ENCODE results near the gene SFXN3.
A peak's percentile ranks its signal among the peaks of the same experiment; 100 is the strongest.

Gene SFXN3

GRCh38 chr10:101000127-101000914 lies 30.7 kb upstream of the SFXN3 start:
- no peak for DNase-seq (ENCODE audit: low spot score)

DNA sequence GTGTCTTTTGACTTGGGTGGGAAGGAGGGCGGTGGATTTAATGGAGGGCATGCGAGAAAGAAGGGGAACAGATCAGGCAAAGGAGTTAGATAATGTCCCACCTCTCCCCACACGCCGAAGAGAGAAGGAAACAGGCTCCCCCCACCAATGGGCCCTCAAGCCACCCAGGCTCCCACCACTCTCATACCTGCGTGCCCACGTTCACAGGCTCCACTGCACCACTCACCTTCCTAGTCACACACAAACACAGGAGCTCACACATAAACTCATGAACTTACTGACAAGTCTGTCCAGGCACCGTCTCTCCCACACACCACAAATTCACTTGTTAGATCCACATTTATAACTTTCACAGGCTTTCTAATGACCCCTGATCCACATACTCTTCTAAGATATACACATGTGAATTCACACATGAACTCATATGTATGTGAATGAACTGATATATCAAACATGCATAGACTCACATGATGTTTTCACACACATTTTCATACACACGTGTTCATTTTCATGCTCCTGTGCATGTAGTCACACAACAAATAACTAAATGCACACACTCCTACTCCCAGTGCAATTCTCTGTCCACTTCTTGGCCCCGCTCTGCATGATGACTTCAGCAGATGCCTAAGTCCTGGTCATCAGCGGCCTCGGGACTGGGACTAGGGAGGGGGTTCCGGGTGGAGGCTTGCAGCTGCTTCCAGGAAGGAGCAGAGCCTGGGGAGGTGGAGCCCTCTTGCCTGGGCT lies 29.9 kb upstream of the SFXN3 start:
- peak; percentile 93 for DNase-seq (ENCODE audit: low spot score)

- DNase-seq (ENCODE audit: low spot score) = no peak
Observed at GRCh38 chr10:101001659-101002035, 29.4 kb upstream of the SFXN3 start.

GRCh38 chr10:101002456-101002855 lies 28.6 kb upstream of the SFXN3 start:
- no peak for DNase-seq (ENCODE audit: low spot score)

DNA sequence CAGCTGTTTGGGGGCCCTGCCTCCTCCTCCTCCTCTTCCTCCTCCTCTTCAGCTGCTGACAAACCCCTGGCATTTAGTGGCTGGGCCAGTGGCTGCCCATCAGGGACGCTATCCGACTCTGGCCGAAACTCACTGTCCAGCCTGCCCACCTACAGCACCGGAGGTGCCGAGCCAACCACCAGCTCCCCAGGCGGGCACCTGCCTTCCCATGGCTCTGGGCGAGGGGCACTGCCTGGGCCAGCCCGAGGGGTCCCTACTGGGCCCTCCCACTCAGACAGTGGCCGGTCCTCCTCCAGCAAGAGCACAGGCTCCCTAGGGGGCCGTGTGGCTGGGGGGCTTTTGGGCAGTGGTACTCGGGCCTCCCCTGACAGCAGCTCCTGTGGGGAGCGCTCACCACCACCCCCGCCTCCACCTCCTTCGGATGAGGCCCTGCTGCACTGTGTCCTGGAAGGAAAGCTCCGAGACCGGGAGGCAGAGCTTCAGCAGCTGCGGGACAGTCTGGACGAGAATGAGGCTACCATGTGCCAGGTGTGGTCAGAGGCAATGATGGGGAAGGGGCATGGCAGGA lies 27.3 kb upstream of the SFXN3 start:
- DNase-seq (ENCODE audit: low spot score) = no peak

- no peak for DNase-seq (ENCODE audit: low spot score)
Observed at GRCh38 chr10:101005361-101005760, 25.7 kb upstream of the SFXN3 start.

- DNase-seq (ENCODE audit: low spot score) = no peak
Observed at GRCh38 chr10:101005869-101006567, 25.0 kb upstream of the SFXN3 start.

DNA sequence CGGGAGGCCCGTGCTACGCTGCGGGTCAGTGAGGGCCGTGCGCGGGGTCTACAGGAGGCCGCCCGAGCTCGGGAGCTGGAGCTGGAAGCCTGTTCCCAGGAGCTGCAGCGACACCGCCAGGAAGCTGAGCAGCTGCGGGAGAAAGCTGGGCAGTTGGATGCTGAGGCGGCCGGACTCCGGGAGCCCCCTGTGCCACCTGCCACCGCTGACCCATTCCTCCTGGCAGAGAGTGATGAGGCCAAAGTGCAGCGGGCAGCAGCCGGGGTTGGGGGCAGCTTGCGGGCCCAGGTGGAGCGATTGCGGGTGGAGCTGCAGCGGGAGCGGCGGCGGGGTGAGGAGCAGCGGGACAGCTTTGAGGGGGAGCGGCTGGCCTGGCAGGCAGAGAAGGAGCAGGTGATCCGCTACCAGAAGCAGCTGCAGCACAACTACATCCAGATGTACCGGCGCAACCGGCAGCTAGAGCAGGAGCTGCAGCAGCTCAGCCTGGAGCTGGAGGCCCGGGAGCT lies 24.4 kb upstream of the SFXN3 start:
- DNase-seq (ENCODE audit: low spot score) = no peak

DNA sequence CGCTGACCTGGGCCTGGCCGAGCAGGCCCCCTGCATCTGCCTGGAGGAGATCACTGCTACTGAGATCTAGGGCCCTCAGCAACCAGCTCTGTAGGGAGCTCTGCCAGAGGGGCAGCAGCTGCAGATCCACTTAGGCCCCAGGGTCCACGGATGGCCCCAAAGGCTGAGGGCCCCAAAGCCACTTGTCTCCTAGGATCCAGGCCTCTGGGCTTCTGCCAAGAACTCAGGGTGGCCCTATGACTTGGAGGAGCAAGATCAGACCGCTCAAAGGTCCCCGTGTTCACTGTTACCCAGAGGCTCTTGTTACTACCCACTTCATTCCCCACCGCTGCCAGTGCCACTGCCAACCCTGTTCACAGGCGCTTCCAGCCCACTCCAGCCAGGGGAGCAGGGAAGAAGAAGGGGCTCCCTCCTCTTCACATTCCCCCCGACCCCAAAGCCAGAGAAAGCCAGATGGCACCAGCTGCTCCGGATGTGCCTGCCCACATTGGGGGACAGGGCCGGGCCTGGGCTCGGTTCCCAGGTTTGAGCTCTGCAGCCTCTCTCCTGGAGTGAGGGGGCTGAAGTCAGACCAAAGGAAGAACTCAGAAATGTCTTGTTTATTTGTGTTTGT lies 23.8 kb upstream of the SFXN3 start:
- no peak for DNase-seq (ENCODE audit: low spot score)

DNA sequence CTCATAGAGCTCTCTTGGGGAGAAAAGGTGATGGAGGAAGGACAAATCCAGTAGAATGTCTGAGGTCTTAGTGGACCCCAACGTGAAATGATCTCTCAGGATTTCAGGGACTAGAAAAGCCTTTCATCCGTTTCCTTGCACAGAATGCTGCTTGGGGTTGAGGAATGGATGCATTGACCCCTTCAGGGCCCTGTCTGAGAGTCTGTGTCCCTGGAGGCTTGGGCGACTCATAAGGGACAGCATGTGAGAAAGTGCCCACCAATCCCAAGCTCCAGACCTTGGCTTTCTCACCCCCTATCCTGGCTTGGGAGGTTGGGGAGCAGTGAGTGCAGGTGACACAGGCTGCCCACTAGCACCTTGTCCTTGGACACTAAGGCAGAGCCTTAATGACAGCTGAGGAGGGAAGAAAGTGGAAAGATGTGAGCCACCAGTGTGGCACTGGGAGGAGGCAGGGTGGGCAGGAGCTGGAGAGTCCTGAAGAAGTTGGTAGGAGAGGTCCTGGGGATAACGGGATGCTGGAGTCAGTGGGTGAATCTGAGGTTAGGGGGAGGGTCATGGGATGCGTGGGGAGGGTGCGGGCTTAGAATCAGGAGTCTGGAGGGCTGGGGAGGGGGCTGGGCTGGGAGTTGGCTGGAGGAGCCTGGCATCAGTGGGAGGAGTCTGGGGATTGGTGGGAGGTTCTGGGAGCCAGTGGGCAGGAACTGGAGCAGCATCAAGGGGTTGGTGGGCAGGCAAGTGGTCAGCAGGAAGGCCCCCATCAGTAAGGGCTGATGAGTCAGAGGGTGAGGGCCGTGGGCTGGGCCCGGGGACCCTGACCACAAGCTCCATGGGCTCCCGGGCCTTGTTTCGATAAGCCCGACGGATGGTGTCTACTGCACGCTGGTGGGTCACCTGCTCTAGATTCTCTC lies 22.9 kb upstream of the SFXN3 start:
- no peak for DNase-seq (ENCODE audit: low spot score)

- DNase-seq (ENCODE audit: low spot score) = no peak
Observed at GRCh38 chr10:101008823-101009423, 22.1 kb upstream of the SFXN3 start.

DNA sequence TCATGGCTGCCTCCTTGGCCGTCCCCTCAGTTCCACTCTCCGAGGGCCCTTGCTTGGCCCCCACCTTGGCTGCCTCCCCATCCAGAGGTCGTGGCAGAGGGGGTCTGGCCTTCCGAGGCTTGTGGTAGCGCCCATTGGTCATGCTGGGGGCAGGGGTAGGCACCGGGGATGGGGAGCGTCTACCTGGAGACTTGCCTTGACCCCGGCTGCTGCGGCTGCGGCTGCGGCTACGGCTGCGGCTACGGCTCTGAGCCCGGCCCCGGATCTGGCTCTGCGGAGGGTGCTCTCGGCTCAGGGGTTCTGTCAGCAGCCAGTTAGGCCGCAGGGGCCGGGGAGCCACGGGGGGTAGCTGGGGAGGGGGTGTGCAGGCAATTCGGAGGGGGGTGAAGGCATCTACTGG lies 20.7 kb upstream of the SFXN3 start:
- no peak for DNase-seq (ENCODE audit: low spot score)

GRCh38 chr10:101011517-101012423 lies 19.3 kb upstream of the SFXN3 start:
- DNase-seq (ENCODE audit: low spot score) = no peak

DNA sequence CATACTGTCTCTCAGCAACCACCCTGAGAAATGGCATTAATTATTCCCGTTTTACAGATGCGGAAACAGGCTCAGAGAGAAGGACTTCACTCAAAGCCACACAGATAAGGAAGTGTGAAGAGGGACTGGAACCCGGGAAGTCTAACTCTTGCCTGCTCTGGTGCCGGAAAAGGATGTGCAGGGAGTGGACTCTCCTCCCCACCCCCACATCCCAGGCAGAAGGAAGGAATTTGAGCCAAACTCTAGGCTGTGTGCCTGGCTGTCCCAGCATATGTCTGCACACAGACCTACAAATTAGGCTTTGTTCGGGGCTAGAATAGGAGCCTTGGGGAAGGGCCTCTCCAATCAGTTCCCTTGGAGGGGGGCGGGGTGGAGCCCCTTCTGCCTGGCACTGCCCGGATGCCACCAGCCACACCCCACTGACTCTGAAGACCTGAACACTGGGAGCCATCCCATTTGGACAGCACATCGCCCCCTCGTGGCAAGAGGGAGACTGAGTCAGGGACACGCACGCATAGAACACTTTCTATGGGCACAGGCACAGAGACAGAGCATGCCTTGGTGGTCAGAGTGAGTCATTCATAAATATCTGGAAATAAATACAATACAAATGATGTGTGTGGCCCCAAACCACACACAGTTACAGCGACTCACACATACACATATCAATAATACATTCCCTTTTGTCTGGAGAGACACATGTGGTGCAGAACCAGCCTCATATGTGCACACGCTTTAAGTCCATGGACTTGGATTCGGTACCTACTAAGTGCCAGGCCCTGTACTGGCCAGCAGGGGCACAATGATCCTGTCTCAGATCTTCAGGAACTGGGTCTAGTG lies 18.3 kb upstream of the SFXN3 start:
- DNase-seq (ENCODE audit: low spot score) = peak; percentile 95

- no peak for DNase-seq (ENCODE audit: low spot score)
Observed at GRCh38 chr10:101013365-101013825, 17.6 kb upstream of the SFXN3 start.

DNA sequence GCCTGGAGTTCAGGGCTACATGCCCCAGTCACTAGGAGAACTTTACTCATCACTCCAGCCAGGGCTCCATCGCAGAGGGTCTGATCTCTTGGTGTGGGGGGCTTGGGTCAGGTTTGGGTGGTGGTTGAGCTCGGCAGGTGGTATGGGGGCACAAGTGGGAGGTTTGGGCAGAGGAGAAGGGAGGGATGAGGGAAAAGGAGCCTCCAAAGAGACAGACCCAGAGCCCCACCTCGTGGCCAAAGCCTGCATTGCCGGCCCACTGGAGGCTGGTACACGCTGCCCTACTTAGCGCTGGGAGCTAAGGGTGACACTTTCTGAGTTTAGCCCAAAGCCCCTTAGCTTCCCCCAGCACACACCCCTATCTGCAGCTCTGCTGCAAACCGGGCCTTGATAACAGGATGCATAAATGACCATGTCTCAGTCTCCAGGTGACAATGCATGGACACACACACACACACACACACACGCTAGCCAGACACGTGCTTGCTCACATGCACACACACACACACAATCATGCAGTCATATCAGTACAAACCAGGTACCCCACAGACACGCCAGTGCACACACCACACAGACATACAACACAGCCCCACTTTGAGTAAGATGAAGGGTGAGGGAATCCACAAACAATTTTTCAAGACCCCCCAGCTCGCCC lies 16.7 kb upstream of the SFXN3 start:
- peak; percentile 71 for DNase-seq (ENCODE audit: low spot score)

- DNase-seq (ENCODE audit: low spot score) = peak; percentile 94
Observed at GRCh38 chr10:101014966-101015581, 16.0 kb upstream of the SFXN3 start.
